Measurements from ENCODE around the gene MUC5AC.
"Not testable (repeated sequence)": the region's sequence is repeated elsewhere in the genome, so short reads cannot be mapped to it uniquely, and the experiment has no call there.

Gene MUC5AC, protein sequence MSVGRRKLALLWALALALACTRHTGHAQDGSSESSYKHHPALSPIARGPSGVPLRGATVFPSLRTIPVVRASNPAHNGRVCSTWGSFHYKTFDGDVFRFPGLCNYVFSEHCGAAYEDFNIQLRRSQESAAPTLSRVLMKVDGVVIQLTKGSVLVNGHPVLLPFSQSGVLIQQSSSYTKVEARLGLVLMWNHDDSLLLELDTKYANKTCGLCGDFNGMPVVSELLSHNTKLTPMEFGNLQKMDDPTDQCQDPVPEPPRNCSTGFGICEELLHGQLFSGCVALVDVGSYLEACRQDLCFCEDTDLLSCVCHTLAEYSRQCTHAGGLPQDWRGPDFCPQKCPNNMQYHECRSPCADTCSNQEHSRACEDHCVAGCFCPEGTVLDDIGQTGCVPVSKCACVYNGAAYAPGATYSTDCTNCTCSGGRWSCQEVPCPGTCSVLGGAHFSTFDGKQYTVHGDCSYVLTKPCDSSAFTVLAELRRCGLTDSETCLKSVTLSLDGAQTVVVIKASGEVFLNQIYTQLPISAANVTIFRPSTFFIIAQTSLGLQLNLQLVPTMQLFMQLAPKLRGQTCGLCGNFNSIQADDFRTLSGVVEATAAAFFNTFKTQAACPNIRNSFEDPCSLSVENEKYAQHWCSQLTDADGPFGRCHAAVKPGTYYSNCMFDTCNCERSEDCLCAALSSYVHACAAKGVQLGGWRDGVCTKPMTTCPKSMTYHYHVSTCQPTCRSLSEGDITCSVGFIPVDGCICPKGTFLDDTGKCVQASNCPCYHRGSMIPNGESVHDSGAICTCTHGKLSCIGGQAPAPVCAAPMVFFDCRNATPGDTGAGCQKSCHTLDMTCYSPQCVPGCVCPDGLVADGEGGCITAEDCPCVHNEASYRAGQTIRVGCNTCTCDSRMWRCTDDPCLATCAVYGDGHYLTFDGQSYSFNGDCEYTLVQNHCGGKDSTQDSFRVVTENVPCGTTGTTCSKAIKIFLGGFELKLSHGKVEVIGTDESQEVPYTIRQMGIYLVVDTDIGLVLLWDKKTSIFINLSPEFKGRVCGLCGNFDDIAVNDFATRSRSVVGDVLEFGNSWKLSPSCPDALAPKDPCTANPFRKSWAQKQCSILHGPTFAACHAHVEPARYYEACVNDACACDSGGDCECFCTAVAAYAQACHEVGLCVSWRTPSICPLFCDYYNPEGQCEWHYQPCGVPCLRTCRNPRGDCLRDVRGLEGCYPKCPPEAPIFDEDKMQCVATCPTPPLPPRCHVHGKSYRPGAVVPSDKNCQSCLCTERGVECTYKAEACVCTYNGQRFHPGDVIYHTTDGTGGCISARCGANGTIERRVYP (N-terminal part only)

GRCh38 chr11:1157645-1158591 is at the start of gene MUC5AC:
Gene MUC5AC (plus strand): TSS chr11:1157953. CDS start chr11:1158000, 47 bp downstream.
- DNase-seq (ENCODE audit: low read depth) = no peak

DNA sequence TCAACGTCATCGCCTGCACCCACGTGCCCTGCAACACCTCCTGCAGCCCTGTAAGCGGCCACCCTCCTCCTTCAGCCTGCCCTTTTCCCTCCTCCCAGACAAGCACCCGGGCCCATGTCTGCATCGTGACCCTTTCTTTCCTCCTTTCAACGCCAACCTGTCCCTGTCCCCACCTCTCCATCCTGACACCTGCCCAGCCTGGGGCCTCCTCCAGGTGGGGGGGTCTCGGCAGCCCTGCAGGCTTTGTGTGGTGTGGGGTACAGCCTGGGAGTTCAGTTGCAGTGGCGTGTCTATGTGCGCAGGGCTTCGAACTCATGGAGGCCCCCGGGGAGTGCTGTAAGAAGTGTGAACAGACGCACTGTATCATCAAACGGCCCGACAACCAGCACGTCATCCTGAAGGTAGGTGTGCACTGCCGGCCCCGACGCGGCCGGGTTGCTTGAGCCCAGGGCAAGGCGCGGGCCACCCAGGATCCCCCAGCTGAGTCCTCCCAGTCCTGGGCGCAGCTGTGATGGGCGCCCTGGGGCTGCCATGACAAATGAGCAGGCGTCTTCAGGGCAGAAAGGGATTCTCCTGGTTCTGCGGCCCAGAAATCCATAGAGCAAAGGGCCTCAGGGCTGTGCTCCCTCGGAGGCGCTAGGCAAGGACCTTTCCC is 49.4 kb upstream of the MUC5AC start:
- no peak for DNase-seq (ENCODE audit: low read depth)

GRCh38 chr11:1109101-1109917 is 48.4 kb upstream of the MUC5AC start:
- DNase-seq (ENCODE audit: low read depth) = no peak

DNA sequence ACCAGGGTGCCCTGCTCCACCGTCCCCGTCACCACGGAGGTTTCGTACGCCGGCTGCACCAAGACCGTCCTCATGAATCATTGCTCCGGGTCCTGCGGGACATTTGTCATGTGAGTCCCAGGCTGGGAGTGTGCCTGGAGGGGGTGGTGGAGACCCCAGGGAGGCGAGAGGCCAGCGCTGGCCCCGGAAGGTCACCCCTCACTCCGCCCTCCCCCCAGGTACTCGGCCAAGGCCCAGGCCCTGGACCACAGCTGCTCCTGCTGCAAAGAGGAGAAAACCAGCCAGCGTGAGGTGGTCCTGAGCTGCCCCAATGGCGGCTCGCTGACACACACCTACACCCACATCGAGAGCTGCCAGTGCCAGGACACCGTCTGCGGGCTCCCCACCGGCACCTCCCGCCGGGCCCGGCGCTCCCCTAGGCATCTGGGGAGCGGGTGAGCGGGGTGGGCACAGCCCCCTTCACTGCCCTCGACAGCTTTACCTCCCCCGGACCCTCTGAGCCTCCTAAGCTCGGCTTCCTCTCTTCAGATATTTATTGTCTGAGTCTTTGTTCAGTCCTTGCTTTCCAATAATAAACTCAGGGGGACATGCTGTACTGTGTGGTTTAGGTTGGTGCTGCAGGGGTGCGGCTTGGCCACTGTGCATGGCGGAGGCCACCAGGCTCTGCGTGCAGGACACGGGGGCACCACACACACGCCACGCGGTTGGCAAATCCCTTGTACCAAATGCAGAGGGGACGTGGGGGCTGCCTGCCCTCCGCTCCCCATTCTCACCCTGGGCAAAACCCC is 47.6 kb upstream of the MUC5AC start:
- DNase-seq (ENCODE audit: low read depth) = no peak

- no peak for DNase-seq (ENCODE audit: low read depth)
Measured at GRCh38 chr11:1111545-1112212, 46.1 kb upstream of the MUC5AC start.

GRCh38 chr11:1112351-1113191 is 45.2 kb upstream of the MUC5AC start:
- DNase-seq (ENCODE audit: low read depth) = no peak

GRCh38 chr11:1113405-1114201 is 44.1 kb upstream of the MUC5AC start:
- no peak for DNase-seq (ENCODE audit: low read depth)

DNA sequence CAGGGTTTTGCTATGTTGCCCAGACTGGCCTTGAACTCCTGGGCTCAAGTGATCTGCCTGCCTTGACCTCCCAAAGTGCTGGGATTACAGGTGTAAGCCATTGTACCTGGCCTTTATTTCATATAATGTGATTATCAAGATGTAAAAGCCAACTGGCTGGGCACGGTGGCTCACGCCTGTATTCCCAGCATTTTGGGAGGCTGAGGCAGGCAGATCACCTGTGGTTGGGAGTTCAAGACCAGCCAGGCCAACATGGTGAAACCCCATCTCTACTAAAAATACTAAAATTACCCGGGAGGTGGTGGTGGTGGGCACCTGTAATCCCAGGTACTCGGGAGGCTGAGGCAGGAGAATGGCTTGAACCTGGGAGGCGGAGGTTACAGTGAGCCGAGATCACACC is 42.5 kb upstream of the MUC5AC start:
- DNase-seq (ENCODE audit: low read depth) = not testable (repeated sequence)

DNA sequence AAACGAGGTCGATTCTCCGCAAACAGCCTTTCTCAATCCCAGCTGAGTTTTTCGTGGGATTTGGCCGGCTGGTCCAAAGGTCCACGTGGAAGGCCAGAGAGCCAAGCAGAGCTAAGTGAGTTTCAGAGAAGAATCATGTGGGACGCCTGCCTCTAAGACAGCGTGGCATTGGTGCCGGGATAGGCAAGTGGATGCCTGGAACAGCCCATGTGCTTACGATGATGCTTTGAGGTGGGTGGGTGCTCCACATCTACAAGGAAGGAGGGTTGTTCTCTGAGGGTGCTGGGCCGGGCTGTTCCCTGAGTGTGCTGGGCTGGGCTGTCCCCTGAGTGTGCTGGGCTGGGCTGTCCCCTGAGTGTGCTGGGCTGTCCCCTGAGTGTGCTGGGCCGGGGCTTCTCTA is 41.6 kb upstream of the MUC5AC start:
- no peak for DNase-seq (ENCODE audit: low read depth)

DNA sequence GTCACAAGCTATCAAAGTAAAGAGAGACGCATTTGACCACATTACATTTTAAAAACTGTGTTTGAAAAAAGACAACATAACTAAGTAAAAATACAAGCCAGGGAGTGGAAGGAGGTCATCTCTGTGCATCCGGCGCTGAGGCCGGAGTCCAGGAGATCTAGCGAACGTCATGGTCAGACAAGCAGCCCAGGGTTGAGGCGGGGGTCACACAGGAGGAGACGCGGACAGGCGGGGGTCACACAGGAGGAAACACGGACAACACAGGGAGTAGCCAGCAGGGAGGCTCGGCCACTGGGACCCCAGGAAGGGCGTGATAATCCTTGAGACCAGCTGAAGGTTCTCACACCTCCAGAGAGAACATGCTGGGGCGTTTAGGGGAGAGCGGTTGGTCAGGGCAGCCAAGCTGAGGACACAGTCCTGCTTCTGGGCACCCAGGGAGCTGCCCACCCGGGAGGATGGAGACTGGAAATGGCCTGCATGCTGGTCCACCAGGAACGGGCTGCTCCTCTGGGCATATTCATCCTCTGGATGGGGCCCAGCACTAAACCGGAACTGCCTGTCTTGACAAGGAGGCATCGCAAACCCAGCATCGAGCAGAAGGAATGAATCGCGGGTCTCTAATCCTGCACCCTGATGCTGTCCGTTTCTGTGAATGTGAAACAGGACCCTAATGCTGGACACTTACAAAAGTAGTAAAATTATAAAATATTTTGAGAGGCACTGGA is 40.9 kb upstream of the MUC5AC start:
- DNase-seq (ENCODE audit: low read depth) = no peak

GRCh38 chr11:1117992-1118391 is 39.8 kb upstream of the MUC5AC start:
- DNase-seq (ENCODE audit: low read depth) = no peak

- no peak for DNase-seq (ENCODE audit: low read depth)
Measured at GRCh38 chr11:1118755-1119603, 38.8 kb upstream of the MUC5AC start.

GRCh38 chr11:1119604-1120146 is 38.1 kb upstream of the MUC5AC start:
- no peak for DNase-seq (ENCODE audit: low read depth)

GRCh38 chr11:1120532-1121330 is 37.0 kb upstream of the MUC5AC start:
- DNase-seq (ENCODE audit: low read depth) = no peak

All from EH (cell line).